GM13976 (cell line): ENCODE data around the gene ATP6V0D1.

Experiments
- DNase-seq: peaks from one replicate; pipeline ENCODE4 v3.0.0; 2012; ENCODE audit warnings: low spot score
- CTCF ChIP-seq: IDR thresholded peaks from 2 replicates; pipeline ENCODE4 v1.5.1; 2012; ENCODE audit warnings: borderline replicate concordance, mild to moderate bottlenecking; ENCODE audit not compliant: insufficient read depth; ENCODE audit errors: extremely low read depth, missing control alignments, control extremely low read depth
- in situ Hi-C: fragments of 300-500 bp; cut with MboI; formaldehyde crosslinking; loops from one replicate; pipeline ENCODE4 v1.12.0; 2022; ENCODE audit warnings: low sequenced_read_pairs, mixed read lengths, inconsistent platforms; ENCODE audit not compliant: unreplicated experiment

ATP6V0D1 gene

GRCh38 chr16:67425061-67425460 is 55.9 kb downstream of the ATP6V0D1 start:
- no peak for TF ChIP-seq CTCF
- in situ Hi-C loops, result no loop called here
- no peak for DNase-seq

GRCh38 chr16:67424261-67424615 is 56.7 kb downstream of the ATP6V0D1 start:
- no peak for TF ChIP-seq CTCF
- no peak for DNase-seq
- in situ Hi-C loops, result loop anchor here (25.0 kb wide), 2 partner anchors 162 to 462 kb away; partner anchors contain the start of gene CES3

DNA sequence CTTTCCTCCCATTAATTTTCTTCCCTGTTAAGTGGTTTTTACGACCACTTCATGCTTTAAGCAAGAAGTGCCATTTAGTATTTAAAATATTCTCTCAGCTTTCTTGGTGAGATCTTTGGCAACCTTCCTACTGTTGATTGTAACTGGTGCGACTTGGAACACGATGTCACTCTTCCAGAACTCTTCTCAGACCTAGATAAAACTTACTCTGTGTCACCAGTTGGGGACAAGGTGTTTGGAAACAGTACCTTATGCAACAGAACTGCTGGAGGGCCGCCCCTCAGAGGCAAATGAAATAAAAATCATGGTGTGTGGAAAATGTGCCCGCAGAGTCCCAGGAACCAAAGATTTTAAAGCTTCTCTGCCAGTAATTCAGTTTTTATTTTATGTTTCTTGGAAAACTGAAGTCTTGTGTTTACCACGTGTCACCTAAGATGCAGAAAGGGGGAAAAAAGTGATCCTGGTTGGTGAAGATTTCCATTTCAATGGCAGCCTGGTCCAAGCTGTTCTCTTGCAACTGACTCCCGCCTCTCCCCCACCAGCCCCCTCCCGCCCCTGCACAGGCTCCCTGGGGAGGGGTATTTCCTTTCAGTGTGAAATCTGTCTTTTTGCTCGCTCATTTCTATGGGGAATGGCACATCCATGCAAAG is 57.2 kb downstream of the ATP6V0D1 start:
- in situ Hi-C loops, result loop anchor here (25.0 kb wide), 2 partner anchors 161 to 461 kb away; partner anchors contain the start of gene CES3
- no peak for DNase-seq
- TF ChIP-seq CTCF, result no peak

GRCh38 chr16:67423015-67423414 is 57.9 kb downstream of the ATP6V0D1 start:
- DNase-seq, result no peak
- in situ Hi-C loops, result loop anchor here (25.0 kb wide), 2 partner anchors 161 to 461 kb away; partner anchors contain the start of gene CES3
- TF ChIP-seq CTCF, result no peak

GRCh38 chr16:67421030-67421429 is 59.9 kb downstream of the ATP6V0D1 start:
- in situ Hi-C loops, result loop anchor here (25.0 kb wide), 2 partner anchors 159 to 459 kb away; partner anchors contain the start of gene CES3
- TF ChIP-seq CTCF, result no peak
- DNase-seq, result no peak

DNA sequence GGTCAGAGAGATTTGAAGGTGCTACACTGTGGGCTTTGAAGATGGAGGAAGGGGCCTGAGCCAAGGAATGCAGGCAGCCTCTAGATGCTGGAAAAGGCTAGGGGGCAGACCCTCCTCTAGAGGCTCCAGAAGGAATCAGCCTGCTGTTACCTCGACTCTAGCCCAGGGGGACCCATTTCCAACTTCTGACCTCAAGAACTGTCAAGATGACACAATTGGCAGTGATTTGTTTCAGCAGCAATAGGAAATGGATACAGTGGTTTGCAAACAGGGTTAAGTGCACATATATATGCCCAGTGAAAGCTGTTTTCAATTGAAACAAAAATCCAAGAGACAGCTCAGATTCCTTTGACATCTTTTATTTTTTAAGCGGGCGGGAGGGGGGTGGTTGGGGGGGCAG is 61.0 kb downstream of the ATP6V0D1 start:
- DNase-seq, result no peak
- in situ Hi-C loops, result loop anchor here (25.0 kb wide), 2 partner anchors 158 to 458 kb away; partner anchors contain the start of gene CES3
- no peak for TF ChIP-seq CTCF
